Measurements from ENCODE around the gene PSD2. TPM values are rescaled to one million over a fixed set of nuclear protein-coding genes. Genes with fewer than 3 reads are reported as not detected.

Gene PSD2
- total RNA-seq, 1 donor from 2014 or later = 0.62 TPM

DNA sequence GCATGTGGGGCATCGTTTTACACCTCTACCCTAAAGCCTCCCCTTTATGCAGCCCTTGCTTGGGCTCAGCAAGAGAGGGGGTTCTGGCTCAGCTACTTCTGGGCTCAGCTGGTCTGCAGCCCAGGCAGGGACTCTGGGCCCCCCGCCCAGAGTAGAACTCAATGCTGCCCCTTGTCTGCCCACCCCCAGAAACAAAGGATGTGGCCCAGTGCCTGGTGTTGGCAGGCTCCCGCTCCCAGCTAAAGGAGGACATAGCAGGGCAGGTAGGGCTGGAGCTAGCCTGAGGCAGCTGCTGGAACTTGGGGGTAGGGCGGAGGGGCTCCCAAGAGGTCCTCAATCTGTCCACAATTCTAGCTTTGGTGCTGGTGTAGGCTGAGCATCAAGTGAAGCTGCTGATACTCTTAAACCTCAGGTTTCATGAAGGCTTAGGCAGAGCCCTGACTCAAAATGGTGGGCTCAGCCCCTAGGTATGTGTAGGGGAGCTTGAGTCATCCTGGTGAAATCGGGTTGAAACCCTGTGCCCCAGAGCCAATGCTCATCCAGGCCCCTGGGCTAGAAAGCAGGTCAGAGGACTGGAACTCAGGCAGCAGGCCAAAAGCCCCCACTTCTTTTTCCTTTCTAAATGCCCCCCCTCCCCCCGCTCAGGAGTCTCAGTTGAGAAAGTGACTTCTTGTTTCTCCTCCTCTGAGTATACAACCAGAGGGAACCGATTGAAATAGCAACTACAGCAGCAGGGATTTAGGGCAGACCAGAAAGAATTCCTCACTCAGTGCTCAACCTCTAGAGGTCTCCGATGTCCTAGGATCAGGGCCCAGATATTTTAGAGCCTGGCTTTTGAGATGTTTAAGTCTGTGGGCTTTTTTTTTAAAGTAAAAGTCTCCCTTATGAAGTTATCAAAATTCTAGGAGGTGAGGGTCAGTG is 11.4 kb downstream of the PSD2 start:
- no peaks in the 10 kb centered on the region for H3K9me3 Mint-ChIP-seq (ENCODE audit: unreplicated experiment)
- H3K4me1 Mint-ChIP-seq (ENCODE audit: unreplicated experiment) = no peaks in the 10 kb centered on the region
- TF ChIP-seq, protein P1, sequence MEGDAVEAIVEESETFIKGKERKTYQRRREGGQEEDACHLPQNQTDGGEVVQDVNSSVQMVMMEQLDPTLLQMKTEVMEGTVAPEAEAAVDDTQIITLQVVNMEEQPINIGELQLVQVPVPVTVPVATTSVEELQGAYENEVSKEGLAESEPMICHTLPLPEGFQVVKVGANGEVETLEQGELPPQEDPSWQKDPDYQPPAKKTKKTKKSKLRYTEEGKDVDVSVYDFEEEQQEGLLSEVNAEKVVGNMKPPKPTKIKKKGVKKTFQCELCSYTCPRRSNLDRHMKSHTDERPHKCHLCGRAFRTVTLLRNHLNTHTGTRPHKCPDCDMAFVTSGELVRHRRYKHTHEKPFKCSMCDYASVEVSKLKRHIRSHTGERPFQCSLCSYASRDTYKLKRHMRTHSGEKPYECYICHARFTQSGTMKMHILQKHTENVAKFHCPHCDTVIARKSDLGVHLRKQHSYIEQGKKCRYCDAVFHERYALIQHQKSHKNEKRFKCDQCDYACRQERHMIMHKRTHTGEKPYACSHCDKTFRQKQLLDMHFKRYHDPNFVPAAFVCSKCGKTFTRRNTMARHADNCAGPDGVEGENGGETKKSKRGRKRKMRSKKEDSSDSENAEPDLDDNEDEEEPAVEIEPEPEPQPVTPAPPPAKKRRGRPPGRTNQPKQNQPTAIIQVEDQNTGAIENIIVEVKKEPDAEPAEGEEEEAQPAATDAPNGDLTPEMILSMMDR (IDR thresholded peaks at IDR 0.05) = no peak
- DNase-seq (ENCODE audit: extremely low spot score, unreplicated experiment) = no peak
- H3K4me3 Mint-ChIP-seq (ENCODE audit: unreplicated experiment) = no peak overlapping the region
- no peak overlapping the region for H3K27ac Mint-ChIP-seq (ENCODE audit: unreplicated experiment)
- H3K27me3 Mint-ChIP-seq (ENCODE audit: unreplicated experiment) = peaks cover 24% of the 10 kb centered on the region
- no peaks in the 10 kb centered on the region for H3K36me3 Mint-ChIP-seq (ENCODE audit: unreplicated experiment)

DNA sequence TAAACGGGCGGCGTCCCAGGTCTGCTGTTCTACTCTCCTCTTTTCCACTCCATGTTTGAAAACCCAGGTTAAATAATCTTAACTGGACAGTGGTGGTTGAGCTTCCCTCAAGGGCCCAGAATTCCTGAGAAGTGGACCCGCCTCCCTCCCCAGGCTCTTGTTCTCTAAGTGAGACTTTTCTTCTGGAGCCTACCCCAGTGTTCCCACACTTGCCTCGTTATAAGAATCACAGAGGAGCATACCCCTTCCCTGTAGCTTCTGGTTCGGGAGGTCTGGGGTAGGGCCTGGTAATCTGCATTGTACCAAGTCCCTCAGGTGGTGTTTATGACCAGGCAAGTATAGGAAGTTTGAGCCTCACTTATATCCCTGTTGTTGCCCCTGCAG is 12.0 kb downstream of the PSD2 start:
- no peaks in the 10 kb centered on the region for H3K9me3 Mint-ChIP-seq (ENCODE audit: unreplicated experiment)
- peaks cover 24% of the 10 kb centered on the region for H3K27me3 Mint-ChIP-seq (ENCODE audit: unreplicated experiment)
- DNase-seq (ENCODE audit: extremely low spot score, unreplicated experiment) = no peak
- H3K27ac Mint-ChIP-seq (ENCODE audit: unreplicated experiment) = no peak overlapping the region
- H3K4me1 Mint-ChIP-seq (ENCODE audit: unreplicated experiment) = no peaks in the 10 kb centered on the region
- H3K36me3 Mint-ChIP-seq (ENCODE audit: unreplicated experiment) = no peaks in the 10 kb centered on the region
- no peak overlapping the region for H3K4me3 Mint-ChIP-seq (ENCODE audit: unreplicated experiment)
- TF ChIP-seq, protein P1 (IDR thresholded peaks at IDR 0.05) = no peak

DNA sequence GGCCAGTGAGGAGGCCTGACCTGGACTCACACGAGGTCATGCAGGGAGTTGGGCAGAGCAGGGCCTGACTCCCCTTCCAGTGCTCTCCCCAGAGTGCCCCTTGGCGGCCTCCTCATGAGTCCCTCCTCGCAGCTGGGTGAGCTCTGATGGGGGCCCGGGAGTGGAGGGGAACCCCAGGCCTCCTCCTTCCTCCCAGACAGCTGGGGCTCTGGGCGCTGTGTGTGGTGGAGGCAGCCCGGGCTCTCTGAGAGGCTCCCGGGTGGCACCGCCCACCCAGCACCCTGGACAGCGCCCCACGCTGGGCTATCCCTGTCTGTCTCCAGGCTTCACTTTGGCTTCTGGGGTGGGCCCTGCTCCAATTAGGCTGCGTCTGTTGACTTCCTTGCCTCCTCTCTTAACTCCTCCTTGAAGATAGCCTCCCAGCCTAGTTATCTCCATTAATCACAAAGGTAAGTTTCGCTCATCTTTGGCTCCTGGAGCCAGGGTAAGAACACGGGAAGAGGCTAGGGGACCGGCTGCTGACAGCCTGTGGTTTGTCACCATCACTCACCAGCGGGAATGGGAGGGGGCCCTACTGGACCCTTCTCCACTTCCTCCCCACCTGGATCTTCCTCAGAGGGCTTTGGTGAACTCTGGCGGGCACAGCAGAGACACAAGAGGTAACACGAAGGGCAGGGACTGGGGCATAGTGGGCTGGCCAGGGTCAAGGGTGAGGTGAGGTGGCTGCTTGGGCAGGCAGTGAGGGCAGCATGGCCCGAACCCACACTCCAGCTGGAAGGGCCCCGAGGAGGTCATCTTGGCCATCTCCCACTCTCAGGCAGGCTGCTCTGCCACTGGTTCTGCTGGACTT is 13.1 kb downstream of the PSD2 start:
- no peak overlapping the region for H3K4me3 Mint-ChIP-seq (ENCODE audit: unreplicated experiment)
- no peaks in the 10 kb centered on the region for H3K36me3 Mint-ChIP-seq (ENCODE audit: unreplicated experiment)
- H3K4me1 Mint-ChIP-seq (ENCODE audit: unreplicated experiment) = no peaks in the 10 kb centered on the region
- H3K27me3 Mint-ChIP-seq (ENCODE audit: unreplicated experiment) = peaks cover 23% of the 10 kb centered on the region
- no peaks in the 10 kb centered on the region for H3K9me3 Mint-ChIP-seq (ENCODE audit: unreplicated experiment)
- TF ChIP-seq, protein P1 (IDR thresholded peaks at IDR 0.05) = no peak
- no peak for DNase-seq (ENCODE audit: extremely low spot score, unreplicated experiment)
- H3K27ac Mint-ChIP-seq (ENCODE audit: unreplicated experiment) = no peak overlapping the region

DNA sequence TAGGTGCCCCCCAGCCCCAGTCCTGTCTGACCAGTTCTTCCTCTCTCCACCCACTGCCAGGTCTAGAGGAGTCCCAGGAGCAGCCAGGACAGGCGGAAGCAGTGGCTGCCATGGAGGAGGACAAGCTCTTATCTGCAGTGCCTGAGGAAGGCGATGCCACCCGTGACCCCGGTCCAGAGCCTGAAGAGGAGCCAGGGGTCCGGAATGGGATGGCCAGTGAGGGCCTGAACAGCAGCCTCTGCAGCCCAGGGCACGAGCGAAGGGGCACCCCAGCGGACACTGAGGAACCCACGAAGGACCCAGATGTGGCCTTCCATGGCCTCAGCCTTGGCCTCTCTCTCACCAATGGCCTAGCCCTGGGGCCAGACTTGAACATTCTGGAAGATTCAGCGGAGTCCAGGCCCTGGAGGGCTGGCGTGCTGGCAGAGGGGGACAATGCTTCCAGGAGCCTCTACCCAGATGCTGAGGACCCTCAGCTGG is 13.8 kb downstream of the PSD2 start:
- TF ChIP-seq, protein P1 (IDR thresholded peaks at IDR 0.05) = no peak
- DNase-seq (ENCODE audit: extremely low spot score, unreplicated experiment) = no peak
- no peaks in the 10 kb centered on the region for H3K9me3 Mint-ChIP-seq (ENCODE audit: unreplicated experiment)
- no peaks in the 10 kb centered on the region for H3K36me3 Mint-ChIP-seq (ENCODE audit: unreplicated experiment)
- H3K27me3 Mint-ChIP-seq (ENCODE audit: unreplicated experiment) = peaks cover 23% of the 10 kb centered on the region
- no peak overlapping the region for H3K4me3 Mint-ChIP-seq (ENCODE audit: unreplicated experiment)
- no peak overlapping the region for H3K27ac Mint-ChIP-seq (ENCODE audit: unreplicated experiment)
- no peaks in the 10 kb centered on the region for H3K4me1 Mint-ChIP-seq (ENCODE audit: unreplicated experiment)
